K562 (cell line): ENCODE results near the gene PBXIP1. TPM values are rescaled to one million over a fixed set of nuclear protein-coding genes. Genes with fewer than 3 reads are reported as not detected.

Source experiments
- BRD9 ChIP-seq: fragments of 450-650 bp; IDR thresholded peaks from 2 replicates; pipeline ENCODE4 v1.6.1; 2018; ENCODE audit warnings: low read depth; ENCODE audit not compliant: partially characterized antibody
- CXXC5 ChIP-seq: fragments of 250-450 bp; sonication (Bioruptor Pico); IDR thresholded peaks from 2 replicates; pipeline ENCODE4 v1.8.0; 2022; ENCODE audit warnings: inconsistent platforms, mild to moderate bottlenecking, moderate library complexity
- ERF ChIP-seq: fragments of 450-650 bp; formaldehyde crosslinking; IDR thresholded peaks from 2 replicates; pipeline ENCODE4 v1.4.0; 2020; ENCODE audit warnings: mild to moderate bottlenecking, mixed read lengths
- FOSL1 ChIP-seq: fragments of 200-800 bp; sonication (Bioruptor generic); conservative IDR thresholded peaks from 2 replicates; pipeline ENCODE4 v1.6.1; 2016; ENCODE audit warnings: missing genetic modification characterization, missing compliant biosample characterization
- SMARCA4 ChIP-seq: fragments of 450-650 bp; IDR thresholded peaks from 2 replicates; pipeline ENCODE4 v1.6.1; 2016
- TAF7 ChIP-seq: fragments of 450-650 bp; IDR thresholded peaks from 2 replicates; pipeline ENCODE4 v1.6.1; 2016; ENCODE audit warnings: missing genetic modification characterization, missing compliant biosample characterization
- ZNF316 ChIP-seq: fragments of 450-650 bp; IDR thresholded peaks from 2 replicates; pipeline ENCODE4 v1.6.1; 2016
- polyA plus RNA-seq, 8 experiments: library from polyadenylated mRNA; depleted of rRNA in 4 of 8; stranded (reverse) in 5 of 8; unstranded in 3 of 8; fragments of >200 nt; fragmentation: Nextera tagmentation in 2 of 8; fragmentation: Illumina TruSeq in 1 of 8; extraction: Ambion mirVana in 2 of 8; extraction: Trizol in 1 of 8; gene quantifications; 2 replicates each; pipeline versions ENCODE4 v1.2.1 to v1.2.3, GENCODE V29; 2011 to 2014; ENCODE audit warnings: inconsistent platforms in 1 of 8, missing spikeins in 1 of 8
- total RNA-seq, 7 experiments: library from RNA; depleted of rRNA in 6 of 7; stranded (reverse); fragments of >200 nt in 6 of 7; fragmentation: Illumina TruSeq in 2 of 7; extraction: Trizol in 2 of 7; gene quantifications; 2 replicates each; pipeline versions ENCODE4 v1.2.1 to v1.2.3, GENCODE V29; 2011 to 2021; ENCODE audit warnings: low replicate concordance in 1 of 7
- TF ChIP-seq, protein P1 (sequence below): sonication (generic); formaldehyde crosslinking; IDR thresholded peaks from 2 replicates; pipeline ENCODE4 v1.9.0; 2022; ENCODE audit warnings: mild to moderate bottlenecking, missing genetic modification reagents
- TF ChIP-seq, protein P2 (sequence below), 2 experiments: fragments of 450-650 bp; IDR thresholded peaks; 2 replicates each; pipeline ENCODE4 v1.6.1; 2016
- TF ChIP-seq, protein P3 (sequence below), 2 experiments: fragments of 450-650 bp; formaldehyde crosslinking in 1 of 2; IDR thresholded peaks; 2 replicates each; pipeline versions ENCODE4 v1.4.0 to v1.6.1; 2014 to 2020; ENCODE audit warnings: mild to moderate bottlenecking in 2 of 2, borderline replicate concordance in 1 of 2, low read depth in 1 of 2
- TF ChIP-seq, protein P4 (sequence below), 2 experiments: fragments of 250-450 bp in 1 of 2; fragments of 450-650 bp in 1 of 2; sonication (Bioruptor Pico) in 1 of 2; IDR thresholded peaks; 2 replicates each; pipeline versions ENCODE4 v1.6.1 to v1.8.0; 2016 to 2021; ENCODE audit warnings: mild to moderate bottlenecking in 2 of 2, moderate library complexity in 2 of 2, missing compliant biosample characterization in 1 of 2, missing genetic modification characterization in 1 of 2
- TF ChIP-seq, protein P5 (sequence below), 2 experiments: fragments of 450-650 bp in 1 of 2; sonication (generic) in 1 of 2; formaldehyde crosslinking in 1 of 2; IDR thresholded peaks in 1 of 2; conservative IDR thresholded peaks in 1 of 2; 2 replicates each; pipeline versions ENCODE4 v1.6.1 to v1.8.1; 2016 to 2023; ENCODE audit warnings: mild to moderate bottlenecking in 2 of 2, moderate library complexity in 2 of 2, inconsistent platforms in 1 of 2, missing genetic modification reagents in 1 of 2

Gene PBXIP1
- total and polyA plus RNA-seq, 9 of the 15 experiments (the other 6 are each of a cell fraction or from before 2014, with no cell fraction given) = 0.13 to 8.3 (median 5.8) TPM

DNA sequence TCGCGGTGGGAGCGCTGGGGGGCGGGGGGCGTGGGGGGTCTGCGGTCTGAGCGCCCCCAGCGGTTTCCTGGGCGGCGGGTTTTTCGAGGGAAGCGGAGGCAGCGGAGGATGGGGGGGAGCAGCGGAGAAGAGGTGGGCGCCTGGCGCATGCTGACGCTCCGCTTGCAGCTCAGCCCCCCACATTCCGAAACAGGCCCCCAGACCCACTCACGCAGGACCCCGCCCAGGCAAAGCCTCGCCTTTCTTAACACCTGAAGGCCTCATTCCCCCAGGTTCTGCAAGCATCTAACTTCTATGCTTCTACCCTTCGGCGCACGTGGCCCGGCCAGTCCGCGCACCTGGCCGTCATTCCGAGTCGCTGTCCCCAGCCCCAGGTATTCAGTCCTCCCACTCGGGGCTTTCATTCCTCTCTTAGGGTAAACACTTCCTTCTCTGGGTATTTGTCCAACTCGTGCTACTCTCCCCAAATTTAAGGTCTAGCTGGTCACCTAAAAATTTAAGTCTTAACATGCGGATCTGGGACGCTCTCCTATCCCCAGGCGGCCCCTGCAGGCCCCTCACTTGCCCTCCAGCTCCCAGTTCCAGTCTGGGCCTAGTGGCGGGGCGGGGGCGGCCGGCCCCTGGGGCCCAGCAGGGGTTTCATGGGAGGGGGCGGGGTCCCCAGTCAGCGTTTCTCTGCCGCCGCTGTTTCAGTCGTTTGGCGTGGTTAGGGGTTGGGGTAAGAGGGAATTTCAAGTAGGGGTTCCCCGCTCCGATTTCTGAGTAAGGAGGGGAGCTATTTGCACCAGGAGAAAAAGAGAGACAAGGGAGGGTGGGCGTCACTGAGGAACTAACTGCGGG lies 43.9 kb upstream of the PBXIP1 start (continued):
- TF ChIP-seq TAF7 (no peak), BRD9 (peak; percentile 9), ERF (CRISPR knock-in tag) (peak; percentile 69; the same call in 1 of the 2 replicates), FOSL1 (tag) (no peak; the same call in 1 of the 2 replicates), ZNF316 (peak; percentile 55), CXXC5 (CRISPR knock-in tag) (peak; percentile 55), SMARCA4 (0 out of 2 replicates have a peak, but pooled peaks have one; percentile 36)
- TF ChIP-seq, protein P1, sequence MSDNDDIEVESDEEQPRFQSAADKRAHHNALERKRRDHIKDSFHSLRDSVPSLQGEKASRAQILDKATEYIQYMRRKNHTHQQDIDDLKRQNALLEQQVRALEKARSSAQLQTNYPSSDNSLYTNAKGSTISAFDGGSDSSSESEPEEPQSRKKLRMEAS (CRISPR knock-in tag) = peak; percentile 94
- TF ChIP-seq, protein P2, sequence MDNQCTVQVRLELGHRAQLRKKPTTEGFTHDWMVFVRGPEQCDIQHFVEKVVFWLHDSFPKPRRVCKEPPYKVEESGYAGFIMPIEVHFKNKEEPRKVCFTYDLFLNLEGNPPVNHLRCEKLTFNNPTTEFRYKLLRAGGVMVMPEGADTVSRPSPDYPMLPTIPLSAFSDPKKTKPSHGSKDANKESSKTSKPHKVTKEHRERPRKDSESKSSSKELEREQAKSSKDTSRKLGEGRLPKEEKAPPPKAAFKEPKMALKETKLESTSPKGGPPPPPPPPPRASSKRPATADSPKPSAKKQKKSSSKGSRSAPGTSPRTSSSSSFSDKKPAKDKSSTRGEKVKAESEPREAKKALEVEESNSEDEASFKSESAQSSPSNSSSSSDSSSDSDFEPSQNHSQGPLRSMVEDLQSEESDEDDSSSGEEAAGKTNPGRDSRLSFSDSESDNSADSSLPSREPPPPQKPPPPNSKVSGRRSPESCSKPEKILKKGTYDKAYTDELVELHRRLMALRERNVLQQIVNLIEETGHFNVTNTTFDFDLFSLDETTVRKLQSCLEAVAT (IDR thresholded peaks at IDR 0.05) = peak in 1 of 2 experiments; percentile 46; a peak in 1 of 4 replicates
- TF ChIP-seq, protein P3, sequence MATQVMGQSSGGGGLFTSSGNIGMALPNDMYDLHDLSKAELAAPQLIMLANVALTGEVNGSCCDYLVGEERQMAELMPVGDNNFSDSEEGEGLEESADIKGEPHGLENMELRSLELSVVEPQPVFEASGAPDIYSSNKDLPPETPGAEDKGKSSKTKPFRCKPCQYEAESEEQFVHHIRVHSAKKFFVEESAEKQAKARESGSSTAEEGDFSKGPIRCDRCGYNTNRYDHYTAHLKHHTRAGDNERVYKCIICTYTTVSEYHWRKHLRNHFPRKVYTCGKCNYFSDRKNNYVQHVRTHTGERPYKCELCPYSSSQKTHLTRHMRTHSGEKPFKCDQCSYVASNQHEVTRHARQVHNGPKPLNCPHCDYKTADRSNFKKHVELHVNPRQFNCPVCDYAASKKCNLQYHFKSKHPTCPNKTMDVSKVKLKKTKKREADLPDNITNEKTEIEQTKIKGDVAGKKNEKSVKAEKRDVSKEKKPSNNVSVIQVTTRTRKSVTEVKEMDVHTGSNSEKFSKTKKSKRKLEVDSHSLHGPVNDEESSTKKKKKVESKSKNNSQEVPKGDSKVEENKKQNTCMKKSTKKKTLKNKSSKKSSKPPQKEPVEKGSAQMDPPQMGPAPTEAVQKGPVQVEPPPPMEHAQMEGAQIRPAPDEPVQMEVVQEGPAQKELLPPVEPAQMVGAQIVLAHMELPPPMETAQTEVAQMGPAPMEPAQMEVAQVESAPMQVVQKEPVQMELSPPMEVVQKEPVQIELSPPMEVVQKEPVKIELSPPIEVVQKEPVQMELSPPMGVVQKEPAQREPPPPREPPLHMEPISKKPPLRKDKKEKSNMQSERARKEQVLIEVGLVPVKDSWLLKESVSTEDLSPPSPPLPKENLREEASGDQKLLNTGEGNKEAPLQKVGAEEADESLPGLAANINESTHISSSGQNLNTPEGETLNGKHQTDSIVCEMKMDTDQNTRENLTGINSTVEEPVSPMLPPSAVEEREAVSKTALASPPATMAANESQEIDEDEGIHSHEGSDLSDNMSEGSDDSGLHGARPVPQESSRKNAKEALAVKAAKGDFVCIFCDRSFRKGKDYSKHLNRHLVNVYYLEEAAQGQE (IDR thresholded peaks at IDR 0.05; ENCODE audit: borderline replicate concordance) = peak; percentile 56; the same call in 1 of the 2 replicates
- TF ChIP-seq, protein P3 (CRISPR knock-in tag; IDR thresholded peaks at IDR 0.05; ENCODE audit: low read depth) = no peak
- TF ChIP-seq, protein P4, sequence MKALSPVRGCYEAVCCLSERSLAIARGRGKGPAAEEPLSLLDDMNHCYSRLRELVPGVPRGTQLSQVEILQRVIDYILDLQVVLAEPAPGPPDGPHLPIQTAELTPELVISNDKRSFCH (CRISPR knock-in tag; IDR thresholded peaks at IDR 0.05) = no peak
- TF ChIP-seq, protein P4 (tag; IDR thresholded peaks at IDR 0.05) = peak; percentile 68
- TF ChIP-seq, protein P5, sequence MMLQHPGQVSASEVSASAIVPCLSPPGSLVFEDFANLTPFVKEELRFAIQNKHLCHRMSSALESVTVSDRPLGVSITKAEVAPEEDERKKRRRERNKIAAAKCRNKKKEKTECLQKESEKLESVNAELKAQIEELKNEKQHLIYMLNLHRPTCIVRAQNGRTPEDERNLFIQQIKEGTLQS (IDR thresholded peaks at IDR 0.05) = no peak
- TF ChIP-seq, protein P5 (CRISPR knock-in tag; conservative IDR thresholded peaks at IDR 0.05) = no peak
